ENCODE results near the gene MSLN. TPM values are rescaled to one million over a fixed set of nuclear protein-coding genes. Genes with fewer than 3 reads are reported as not detected.

MSLN gene
- total RNA-seq, 4 donors from 2014 or later = 1.1 to 4.3 (median 4.0) TPM; not detected in 1

DNA sequence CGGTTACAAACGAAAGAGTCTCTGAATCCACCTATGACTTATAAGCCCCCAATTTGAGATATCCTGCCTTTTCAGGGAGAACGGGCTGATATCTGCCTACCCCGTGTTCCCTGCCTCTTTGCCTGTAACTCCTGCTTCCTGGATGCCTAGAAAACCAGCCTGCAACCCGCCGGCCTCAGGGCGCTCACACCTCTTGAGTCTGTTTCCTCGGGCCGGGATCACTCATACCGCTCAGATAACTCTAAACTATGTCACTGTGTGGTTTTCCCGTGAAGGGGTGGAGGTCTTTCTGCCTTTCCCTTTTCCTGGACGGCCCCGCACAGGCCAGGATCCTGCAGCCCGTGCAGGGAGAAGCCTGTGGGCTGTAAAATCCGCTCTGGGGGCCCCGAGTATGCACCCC, 17.3 kb downstream of the MSLN start:
- H3K4me3 ChIP-seq (ENCODE audit: low read depth, poor library complexity, severe bottlenecking) = no peak overlapping the region
- no peak for DNase-seq (ENCODE audit: low spot score in 2 of 2)
- TF ChIP-seq CTCF (IDR thresholded peaks at IDR 0.05) (no peak), POLR2A (IDR thresholded peaks at IDR 0.05) (no peak)
- intact Hi-C loops (cut with DNase I; ENCODE audit: low total_unique reads) = no loop called here
- WGBS, 2 donors = 36 to 37% methylated on average over 16 of the region's 16 CpGs

- 71 to 76% methylated on average over 11 of the region's 11 CpGs for WGBS, 2 donors
- DNase-seq (ENCODE audit: low spot score in 2 of 2) = no peak
- no peak overlapping the region for H3K4me3 ChIP-seq (ENCODE audit: low read depth, poor library complexity, severe bottlenecking)
- intact Hi-C loops (cut with DNase I; ENCODE audit: low total_unique reads) = no loop called here
- TF ChIP-seq CTCF (IDR thresholded peaks at IDR 0.05) (no peak), POLR2A (IDR thresholded peaks at IDR 0.05) (no peak)
Measured at GRCh38 chr16:778447-778846, 17.9 kb downstream of the MSLN start.

DNA sequence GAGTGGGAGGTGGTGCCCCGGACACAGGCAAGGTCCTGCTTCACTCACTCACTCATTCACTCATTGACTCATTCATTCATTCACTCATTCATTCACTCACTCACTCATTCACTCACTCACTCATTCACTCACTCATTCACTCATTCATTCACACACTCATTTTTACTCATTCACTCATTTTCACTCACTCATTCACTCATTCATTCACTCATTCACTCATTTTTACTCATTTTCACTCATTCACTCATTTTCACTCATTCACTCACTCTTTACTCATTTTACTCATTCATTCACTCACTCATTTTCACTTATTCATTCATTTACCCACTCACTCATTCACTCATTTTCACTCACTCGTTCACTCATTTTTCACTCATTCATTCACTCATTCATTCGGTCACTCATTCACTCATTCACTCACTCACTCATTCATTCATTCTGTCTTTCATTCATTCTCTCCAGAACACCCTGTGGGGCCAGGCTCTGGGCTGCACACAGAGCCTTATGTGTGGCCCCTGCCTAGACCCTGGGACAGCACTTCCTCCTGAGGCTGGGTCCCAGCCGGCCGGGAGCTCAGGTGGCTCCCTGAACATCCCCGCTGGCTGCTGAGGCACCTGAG, 18.5 kb downstream of the MSLN start:
- 87 to 89% methylated on average over 6 of the region's 6 CpGs for WGBS, 2 donors
- intact Hi-C loops (cut with DNase I; ENCODE audit: low total_unique reads) = no loop called here
- no peak overlapping the region for H3K4me3 ChIP-seq (ENCODE audit: low read depth, poor library complexity, severe bottlenecking)
- no peak for DNase-seq (ENCODE audit: low spot score in 2 of 2)
- TF ChIP-seq CTCF (IDR thresholded peaks at IDR 0.05) = no peak

- intact Hi-C loops (cut with DNase I; ENCODE audit: low total_unique reads) = no loop called here
- 82 to 83% methylated on average over 9 to 13 of the region's 13 CpGs for WGBS, 2 donors
- no peak for TF ChIP-seq CTCF (IDR thresholded peaks at IDR 0.05)
- no peak for TF ChIP-seq POLR2A (IDR thresholded peaks at IDR 0.05)
- no peak overlapping the region for H3K4me3 ChIP-seq (ENCODE audit: low read depth, poor library complexity, severe bottlenecking)
- DNase-seq (ENCODE audit: low spot score in 2 of 2) = no peak
Measured at GRCh38 chr16:779561-779960, 19.0 kb downstream of the MSLN start.

DNA sequence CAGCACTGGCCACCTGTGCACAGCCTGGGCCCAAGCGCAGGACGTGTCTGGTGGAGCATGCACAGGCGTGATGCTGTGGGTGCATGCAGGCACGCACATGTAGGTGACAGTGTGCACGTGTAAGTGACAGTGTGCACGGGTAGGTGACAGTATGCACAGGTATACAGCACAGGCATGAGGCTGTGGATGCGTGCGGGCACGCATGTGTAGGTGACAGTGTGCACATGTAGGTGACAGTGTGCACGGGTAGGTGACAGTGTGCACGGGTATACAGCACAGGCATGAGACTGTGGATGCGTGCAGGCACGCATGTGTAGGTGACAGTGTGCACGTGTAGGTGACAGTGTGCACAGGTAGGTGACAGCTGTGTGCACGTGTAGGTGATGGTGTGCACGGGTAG, 19.8 kb downstream of the MSLN start:
- DNase-seq (ENCODE audit: low spot score in 2 of 2) = no peak
- no peak overlapping the region for H3K4me3 ChIP-seq (ENCODE audit: low read depth, poor library complexity, severe bottlenecking)
- TF ChIP-seq CTCF (IDR thresholded peaks at IDR 0.05) (no peak), POLR2A (IDR thresholded peaks at IDR 0.05) (no peak)
- intact Hi-C loops (cut with DNase I; ENCODE audit: low total_unique reads) = loop anchor here (5.0 kb wide), 1 partner anchor 68 kb away; no protein-coding TSS in a partner anchor
- 83 to 87% methylated on average over 16 of the region's 16 CpGs for WGBS, 2 donors

Data from lower leg skin (tissue), 4 donors.